Peyer's patch (tissue), 4 donors: Measurements from ENCODE around the gene KRT13. TPM values are rescaled to one million over a fixed set of nuclear protein-coding genes. Genes with fewer than 3 reads are reported as not detected.

Experiments
- DNase-seq, 3 donors: peaks; one replicate each; pipeline ENCODE4 v3.0.0-alpha.2; 2017 to 2019
- H3K27ac ChIP-seq, 4 donors: fragments of 200-600 bp; sonication (generic); one replicate each; pipeline ENCODE4 v1.5.1; 2016 to 2019
- H3K27me3 ChIP-seq, 2 donors: fragments of 200-600 bp; sonication (generic); one replicate each; pipeline ENCODE4 v1.5.1; 2019
- H3K36me3 ChIP-seq, 3 donors: fragments of 200-600 bp; sonication (generic); one replicate each; pipeline ENCODE4 v1.5.1; 2016 to 2019
- H3K4me1 ChIP-seq, 4 donors: fragments of 200-600 bp; sonication (generic); one replicate each; pipeline ENCODE4 v1.5.1; 2016 to 2019
- H3K4me3 ChIP-seq, 4 donors: fragments of 200-600 bp; sonication (generic); 1 replicate in 3 of 4; 2 replicates in 1 of 4; pipeline ENCODE4 v1.5.1; 2016 to 2019; ENCODE audit warnings: mild to moderate bottlenecking in 1 of 4
- H3K9me3 ChIP-seq, 4 donors: fragments of 200-600 bp; sonication (generic); one replicate each; pipeline ENCODE4 v1.5.1; 2016 to 2019; ENCODE audit warnings: mild to moderate bottlenecking in 1 of 4
- CTCF ChIP-seq, 6 experiments: fragments of 450-650 bp in 4 of 6; fragments of 200-600 bp in 2 of 6; sonication (generic) in 1 of 6; IDR thresholded peaks; one replicate each; pipeline ENCODE4 v1.5.1; 2017 to 2019; ENCODE audit warnings: antibody characterized with exemption in 6 of 6, mild to moderate bottlenecking in 3 of 6, moderate library complexity in 1 of 6
- POLR2A ChIP-seq, 2 donors: fragments of 450-650 bp; IDR thresholded peaks; one replicate each; pipeline ENCODE4 v1.5.1; 2017; ENCODE audit warnings: antibody characterized with exemption in 2 of 2, mild to moderate bottlenecking in 2 of 2, moderate library complexity in 2 of 2
- total RNA-seq, 4 donors: library from RNA; depleted of rRNA; stranded (reverse); fragments of >200 nt; gene quantifications; one replicate each; pipeline ENCODE4 v1.1.0, GENCODE V29; 2016

The KRT13 gene
- total RNA-seq, 4 donors from 2014 or later: 2.5 TPM; not detected in 3

GRCh38 chr17:41539979-41540701 lies 34.7 kb upstream of the KRT13 start:
- H3K27me3 ChIP-seq: no peaks in the 10 kb centered on the region
- H3K4me3 ChIP-seq: no peak overlapping the region
- H3K27ac ChIP-seq: peak overlapping the region in 2 of 4 donors; percentile 77 to 82
- H3K36me3 ChIP-seq: no peaks in the 10 kb centered on the region
- no peaks in the 10 kb centered on the region for H3K9me3 ChIP-seq
- peaks cover 0 to 15% (median 3%) of the 10 kb centered on the region in 4 donors for H3K4me1 ChIP-seq
- DNase-seq: no peak
- TF ChIP-seq POLR2A (IDR thresholded peaks at IDR 0.05) (no peak), CTCF (IDR thresholded peaks at IDR 0.05) (no peak)

- Histone ChIP-seq H3K9me3 (no peaks in the 10 kb centered on the region), H3K36me3 (no peaks in the 10 kb centered on the region), H3K4me1 (peaks cover 0 to 11% (median 3%) of the 10 kb centered on the region in 4 donors), H3K27me3 (no peaks in the 10 kb centered on the region), H3K27ac (no peak overlapping the region), H3K4me3 (no peak overlapping the region)
- DNase-seq: no peak
- no peak for TF ChIP-seq CTCF (IDR thresholded peaks at IDR 0.05)
- TF ChIP-seq POLR2A (IDR thresholded peaks at IDR 0.05): no peak
Observed at GRCh38 chr17:41539071-41539492, 33.7 kb upstream of the KRT13 start.

- Histone ChIP-seq H3K36me3 (no peaks in the 10 kb centered on the region), H3K4me1 (peaks cover 0 to 10% (median 3%) of the 10 kb centered on the region in 4 donors), H3K27me3 (no peaks in the 10 kb centered on the region), H3K27ac (no peak overlapping the region), H3K9me3 (no peaks in the 10 kb centered on the region), H3K4me3 (no peak overlapping the region)
- DNase-seq: no peak
- TF ChIP-seq CTCF (IDR thresholded peaks at IDR 0.05): no peak
- no peak for TF ChIP-seq POLR2A (IDR thresholded peaks at IDR 0.05)
Observed at GRCh38 chr17:41538565-41538991, 33.2 kb upstream of the KRT13 start.

DNA sequence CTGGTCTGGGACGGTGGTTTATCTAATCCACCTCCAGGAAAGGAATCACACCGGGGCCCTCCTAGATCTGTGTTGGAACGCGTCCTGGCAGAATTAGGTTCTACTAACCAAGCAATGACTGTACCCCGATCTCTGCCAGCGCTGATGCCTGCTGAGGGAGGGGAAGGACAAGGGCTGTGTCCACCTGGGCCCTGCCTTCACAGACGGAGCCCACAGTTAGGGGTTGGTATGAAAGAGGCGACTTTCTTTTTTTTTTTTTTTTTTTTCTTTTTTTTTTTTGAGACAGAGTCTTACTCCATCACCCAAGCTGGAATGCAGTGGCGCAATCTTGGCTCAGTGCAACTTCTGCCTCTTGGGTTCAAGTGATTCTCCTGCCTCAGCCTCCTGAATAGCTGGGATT lies 32.6 kb upstream of the KRT13 start:
- no peak for TF ChIP-seq POLR2A (IDR thresholded peaks at IDR 0.05)
- no peak for TF ChIP-seq CTCF (IDR thresholded peaks at IDR 0.05)
- Histone ChIP-seq H3K4me3 (no peak overlapping the region), H3K9me3 (no peaks in the 10 kb centered on the region), H3K27ac (no peak overlapping the region), H3K27me3 (no peaks in the 10 kb centered on the region), H3K36me3 (no peaks in the 10 kb centered on the region), H3K4me1 (peaks cover 0 to 6% (median 2%) of the 10 kb centered on the region in 4 donors)
- DNase-seq: no peak

DNA sequence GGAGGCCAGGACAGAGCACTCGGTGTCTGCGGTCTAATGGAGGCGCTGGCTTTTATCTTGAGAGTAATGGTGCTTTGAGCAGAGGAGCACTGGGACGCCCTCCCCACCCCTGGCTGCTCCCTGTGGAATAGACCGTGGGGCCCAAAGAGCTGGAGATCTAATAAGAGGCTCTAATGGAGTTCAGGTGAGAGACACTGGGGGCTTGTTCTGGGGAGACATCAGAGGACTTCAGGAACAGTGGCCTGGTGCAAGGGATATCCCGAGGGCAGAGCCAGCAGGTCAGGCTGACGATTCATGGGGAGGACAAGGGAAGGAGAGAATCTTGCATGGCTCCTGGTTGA lies 32.2 kb upstream of the KRT13 start:
- peaks cover 0 to 6% (median under 1%) of the 10 kb centered on the region in 4 donors for H3K4me1 ChIP-seq
- DNase-seq: no peak
- H3K4me3 ChIP-seq: no peak overlapping the region
- H3K36me3 ChIP-seq: no peaks in the 10 kb centered on the region
- no peaks in the 10 kb centered on the region for H3K9me3 ChIP-seq
- H3K27ac ChIP-seq: no peak overlapping the region
- H3K27me3 ChIP-seq: no peaks in the 10 kb centered on the region
- TF ChIP-seq POLR2A (IDR thresholded peaks at IDR 0.05): no peak
- no peak for TF ChIP-seq CTCF (IDR thresholded peaks at IDR 0.05)
